Endodermal cell (in vitro differentiated cells): ENCODE measurements around the gene DDX20. TPM values are rescaled to one million over a fixed set of nuclear protein-coding genes. Genes with fewer than 3 reads are reported as not detected.

Experiments
- DNase-seq: peaks from one replicate; pipeline ENCODE4 v3.0.0-alpha.2; 2017
- H3K27ac ChIP-seq: 2 replicates; pipeline ENCODE4 v1.5.1; 2013; ENCODE audit warnings: mild to moderate bottlenecking, low read depth, low read length, moderate library complexity
- H3K27me3 ChIP-seq: 2 replicates; pipeline ENCODE4 v1.6.1; 2013; ENCODE audit warnings: mild to moderate bottlenecking, low read length, moderate library complexity; ENCODE audit not compliant: insufficient read depth, control insufficient read depth, poor library complexity, severe bottlenecking
- H3K36me3 ChIP-seq: 2 replicates; pipeline ENCODE4 v1.7.0; 2013; ENCODE audit warnings: mild to moderate bottlenecking, low read length, moderate library complexity; ENCODE audit not compliant: control insufficient read depth, insufficient read depth
- H3K4me1 ChIP-seq: one replicate; pipeline ENCODE4 v1.7.0; 2013; ENCODE audit warnings: low read length; ENCODE audit not compliant: control insufficient read depth, insufficient read depth
- H3K4me3 ChIP-seq: 2 replicates; pipeline ENCODE4 v1.5.1; 2013; ENCODE audit warnings: mild to moderate bottlenecking, low read length, moderate library complexity
- H3K9ac ChIP-seq: 2 replicates; pipeline ENCODE4 v1.6.1; 2013; ENCODE audit warnings: mild to moderate bottlenecking, low read length, moderate library complexity; ENCODE audit not compliant: poor library complexity, severe bottlenecking; ENCODE audit errors: extremely low read depth
- H3K9me3 ChIP-seq: 2 replicates; pipeline ENCODE4 v1.6.1; 2013; ENCODE audit warnings: mild to moderate bottlenecking, low read length, moderate library complexity; ENCODE audit not compliant: control insufficient read depth
- H3K27ac Mint-ChIP-seq: 2 replicates; pipeline ENCODE4 v1.8.0; 2020; ENCODE audit warnings: mixed read lengths
- H3K27me3 Mint-ChIP-seq: 2 replicates; pipeline ENCODE4 v1.8.0; 2021; ENCODE audit warnings: mild to moderate bottlenecking, mixed read lengths; ENCODE audit not compliant: insufficient read depth
- H3K36me3 Mint-ChIP-seq: 2 replicates; pipeline ENCODE4 v1.8.0; 2020; ENCODE audit warnings: low read depth, mixed read lengths
- H3K4me1 Mint-ChIP-seq: 2 replicates; pipeline ENCODE4 v1.8.0; 2020; ENCODE audit warnings: mixed read lengths
- H3K4me3 Mint-ChIP-seq: 2 replicates; pipeline ENCODE4 v1.8.0; 2020; ENCODE audit warnings: mild to moderate bottlenecking, moderate library complexity, mixed read lengths
- H3K9me3 Mint-ChIP-seq: 2 replicates; pipeline ENCODE4 v1.8.0; 2020; ENCODE audit warnings: mild to moderate bottlenecking, mixed read lengths
- WGBS, 2 experiments: methylation state at CpG; one replicate each; pipeline versions ENCODE4 v1.1.5 to v1.1.7; 2013; ENCODE audit warnings: missing lambda C conversion rate in 2 of 2, mixed read lengths in 1 of 2; ENCODE audit not compliant: insufficient coverage in 1 of 2, insufficient read length in 1 of 2; 5-methylcytosine and 5-hydroxymethylcytosine counted together
- total RNA-seq, 2 donors: library from RNA; stranded (reverse); fragmentation: NEBNext Ultra II Directional in 1 of 2; extraction: Animal tissue kit (Norgen Biotek cat#: 25700) in 1 of 2; gene quantifications; 2 replicates in 1 of 2; 3 replicates in 1 of 2; pipeline ENCODE4 v1.2.1, GENCODE V29; 2021
- TF ChIP-seq, protein P1 (sequence below): fragments of 200-600 bp; sonication (generic); conservative IDR thresholded peaks from 2 replicates; pipeline ENCODE4 v1.5.0; 2021; ENCODE audit warnings: antibody characterized with exemption, mild to moderate bottlenecking

The DDX20 gene
- total RNA-seq, 2 donors from 2014 or later: 19.4 to 19.8 TPM

DNA sequence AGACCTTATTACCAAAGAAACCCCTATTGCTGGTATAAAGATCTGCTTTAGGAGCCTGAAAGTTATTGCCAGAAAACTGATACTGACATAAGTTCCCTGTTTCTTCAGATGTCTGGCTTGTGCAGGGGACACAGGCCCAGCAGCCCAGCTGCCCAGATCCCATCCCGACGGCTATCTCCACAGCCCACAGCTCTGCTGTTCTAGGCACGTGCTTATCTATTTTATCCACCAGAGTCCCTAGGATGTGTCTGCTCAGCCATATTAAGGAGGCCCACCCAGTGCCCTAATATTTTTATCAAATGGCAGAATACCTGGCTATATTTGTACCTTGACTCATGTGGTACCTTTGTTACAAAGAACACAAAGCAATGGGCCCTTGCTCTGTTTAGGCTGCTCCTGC lies 58.9 kb downstream of the DDX20 start:
- H3K36me3 Mint-ChIP-seq: no peaks in the 10 kb centered on the region
- Histone ChIP-seq H3K9ac (no peak overlapping the region), H3K4me1 (no peaks in the 10 kb centered on the region), H3K4me3 (no peak overlapping the region), H3K27me3 (no peaks in the 10 kb centered on the region), H3K36me3 (no peaks in the 10 kb centered on the region), H3K9me3 (no peaks in the 10 kb centered on the region), H3K27ac (no peak overlapping the region)
- DNase-seq: no peak
- no peak overlapping the region for H3K4me3 Mint-ChIP-seq
- H3K27me3 Mint-ChIP-seq: no peaks in the 10 kb centered on the region
- 80 to 100% methylated on average over 2 to 3 of the region's 3 CpGs for WGBS, 2 experiments
- no peak overlapping the region for H3K27ac Mint-ChIP-seq
- H3K4me1 Mint-ChIP-seq: no peaks in the 10 kb centered on the region
- H3K9me3 Mint-ChIP-seq: no peaks in the 10 kb centered on the region
- TF ChIP-seq, protein P1, sequence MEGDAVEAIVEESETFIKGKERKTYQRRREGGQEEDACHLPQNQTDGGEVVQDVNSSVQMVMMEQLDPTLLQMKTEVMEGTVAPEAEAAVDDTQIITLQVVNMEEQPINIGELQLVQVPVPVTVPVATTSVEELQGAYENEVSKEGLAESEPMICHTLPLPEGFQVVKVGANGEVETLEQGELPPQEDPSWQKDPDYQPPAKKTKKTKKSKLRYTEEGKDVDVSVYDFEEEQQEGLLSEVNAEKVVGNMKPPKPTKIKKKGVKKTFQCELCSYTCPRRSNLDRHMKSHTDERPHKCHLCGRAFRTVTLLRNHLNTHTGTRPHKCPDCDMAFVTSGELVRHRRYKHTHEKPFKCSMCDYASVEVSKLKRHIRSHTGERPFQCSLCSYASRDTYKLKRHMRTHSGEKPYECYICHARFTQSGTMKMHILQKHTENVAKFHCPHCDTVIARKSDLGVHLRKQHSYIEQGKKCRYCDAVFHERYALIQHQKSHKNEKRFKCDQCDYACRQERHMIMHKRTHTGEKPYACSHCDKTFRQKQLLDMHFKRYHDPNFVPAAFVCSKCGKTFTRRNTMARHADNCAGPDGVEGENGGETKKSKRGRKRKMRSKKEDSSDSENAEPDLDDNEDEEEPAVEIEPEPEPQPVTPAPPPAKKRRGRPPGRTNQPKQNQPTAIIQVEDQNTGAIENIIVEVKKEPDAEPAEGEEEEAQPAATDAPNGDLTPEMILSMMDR: no peak

Other genes with a start within 250 kb of the DDX20 start
- gene RAP1A, start 136.1 kb upstream of the DDX20 start, total RNA-seq: 10 to 100 TPM; 28.5 to 35.0 TPM
- gene INKA2, start 16.5 kb upstream of the DDX20 start, total RNA-seq: 1 to 10 TPM; 1.4 to 1.9 TPM
- under 1 TPM in 1 of 2 donors, not detected in 1; 0.13 TPM for gene KCND3, start 233.8 kb downstream of the DDX20 start, total RNA-seq